GM19239 (cell line): ENCODE measurements around the gene ITSN1.

Source experiments
- DNase-seq: peaks from one replicate; pipeline ENCODE4 v3.0.0; 2011; ENCODE audit warnings: low spot score; ENCODE audit not compliant: insufficient read length
- FAIRE-seq: peaks from 2 replicates; lab custom pipeline; 2011; peaks lifted over from hg19 to GRCh38; lab: Jason Lieb, UNC

The ITSN1 gene

GRCh38 chr21:33799378-33800090 lies 157.2 kb downstream of the ITSN1 start:
- no peak for FAIRE-seq

GRCh38 chr21:33800753-33801423 lies 158.6 kb downstream of the ITSN1 start:
- FAIRE-seq, result no peak

More at GRCh38 chr21:33799378-33800090, 157.2 kb downstream of the ITSN1 start:
- no peak for DNase-seq

GRCh38 chr21:33801424-33802405 lies 159.4 kb downstream of the ITSN1 start:
- FAIRE-seq (no peak), DNase-seq (no peak)

More at GRCh38 chr21:33800753-33801423, 158.6 kb downstream of the ITSN1 start:
- no peak for DNase-seq

GRCh38 chr21:33802481-33802880 lies 160.2 kb downstream of the ITSN1 start:
- FAIRE-seq (no peak), DNase-seq (no peak)

- DNase-seq (no peak), FAIRE-seq (no peak)
Observed at GRCh38 chr21:33808715-33809367, 166.5 kb downstream of the ITSN1 start.

- no peak for DNase-seq
- FAIRE-seq, result no peak
Observed at GRCh38 chr21:33810766-33811165, 168.5 kb downstream of the ITSN1 start.

GRCh38 chr21:33811167-33812010 lies 169.1 kb downstream of the ITSN1 start:
- FAIRE-seq (no peak), DNase-seq (no peak)

- no peak for DNase-seq
- FAIRE-seq, result no peak
Observed at GRCh38 chr21:33813832-33814365, 171.6 kb downstream of the ITSN1 start.

- DNase-seq (no peak), FAIRE-seq (no peak)
Observed at GRCh38 chr21:33815143-33815707, 172.9 kb downstream of the ITSN1 start.

GRCh38 chr21:33816174-33816573 lies 173.9 kb downstream of the ITSN1 start:
- no peak for DNase-seq
- no peak for FAIRE-seq

- FAIRE-seq (no peak), DNase-seq (no peak)
Observed at GRCh38 chr21:33817138-33817537, 174.8 kb downstream of the ITSN1 start.

GRCh38 chr21:33817663-33818451 lies 175.6 kb downstream of the ITSN1 start:
- no peak for FAIRE-seq
- DNase-seq, result no peak

GRCh38 chr21:33820230-33820770 lies 178.0 kb downstream of the ITSN1 start:
- DNase-seq (no peak), FAIRE-seq (no peak)

- FAIRE-seq (no peak), DNase-seq (no peak)
Observed at GRCh38 chr21:33820798-33821197, 178.5 kb downstream of the ITSN1 start.

- FAIRE-seq, result no peak
- DNase-seq, result no peak
Observed at GRCh38 chr21:33821503-33822322, 179.4 kb downstream of the ITSN1 start.

- FAIRE-seq, result no peak
Observed at GRCh38 chr21:33824156-33824941, 182.0 kb downstream of the ITSN1 start.

More at GRCh38 chr21:33824156-33824941, 182.0 kb downstream of the ITSN1 start:
- DNase-seq, result no peak
